Activated CD4-positive, alpha-beta T cell treated with anti-CD3 and anti-CD28 coated beads, Interleukin-2, amount 50 U/mL, for 4 hours (primary cell): ENCODE results near the gene PSG1.
"Not testable (repeated sequence)": the region's sequence is repeated elsewhere in the genome, so short reads cannot be mapped to it uniquely, and the experiment has no call there.

Source experiments
- DNase-seq, 2 experiments: peaks; one replicate each; pipeline ENCODE4 v3.0.0-alpha.2; 2020

PSG1 gene

DNA sequence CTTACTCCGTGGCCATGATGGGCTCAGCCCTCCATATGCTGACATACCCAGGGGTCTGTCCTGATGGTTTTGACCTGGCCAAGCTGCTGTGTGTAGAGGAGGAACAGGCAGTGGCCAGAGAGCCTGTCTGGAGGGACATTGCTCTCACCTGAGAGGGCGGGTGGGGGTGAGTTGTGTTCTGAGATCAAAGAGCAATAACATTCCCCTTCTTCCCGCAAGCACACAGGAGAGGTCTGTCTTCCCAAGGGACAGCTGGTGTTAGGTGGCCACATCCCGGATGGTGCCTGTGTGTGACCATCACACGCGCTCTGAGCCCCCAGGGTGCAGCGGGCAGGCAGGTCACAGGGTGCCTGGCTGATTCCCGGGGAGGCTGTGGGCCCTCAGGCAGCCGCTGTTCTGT lies 1.1 kb upstream of the PSG1 start:
- DNase-seq = not testable (repeated sequence)

DNA sequence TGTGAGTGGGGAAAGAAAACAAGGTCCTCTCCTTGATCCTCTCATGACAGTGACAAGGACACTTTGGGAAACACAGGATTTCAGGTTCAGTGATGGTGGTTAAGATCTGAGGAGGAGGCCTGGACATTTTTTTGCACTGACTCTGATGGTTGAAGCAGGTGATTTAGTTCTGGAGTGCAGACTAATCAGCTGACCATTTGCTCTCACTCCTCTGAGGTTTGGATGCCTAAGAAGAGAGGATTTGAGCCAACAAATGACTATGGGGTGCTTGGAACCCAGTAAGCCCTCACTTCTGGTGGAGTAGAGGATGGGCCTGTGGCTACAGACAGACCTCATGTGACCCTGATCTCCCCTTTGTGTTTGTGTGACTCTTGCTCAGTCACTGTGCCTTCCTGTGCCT lies 2.9 kb downstream of the PSG1 start:
- DNase-seq = not testable (repeated sequence)

DNA sequence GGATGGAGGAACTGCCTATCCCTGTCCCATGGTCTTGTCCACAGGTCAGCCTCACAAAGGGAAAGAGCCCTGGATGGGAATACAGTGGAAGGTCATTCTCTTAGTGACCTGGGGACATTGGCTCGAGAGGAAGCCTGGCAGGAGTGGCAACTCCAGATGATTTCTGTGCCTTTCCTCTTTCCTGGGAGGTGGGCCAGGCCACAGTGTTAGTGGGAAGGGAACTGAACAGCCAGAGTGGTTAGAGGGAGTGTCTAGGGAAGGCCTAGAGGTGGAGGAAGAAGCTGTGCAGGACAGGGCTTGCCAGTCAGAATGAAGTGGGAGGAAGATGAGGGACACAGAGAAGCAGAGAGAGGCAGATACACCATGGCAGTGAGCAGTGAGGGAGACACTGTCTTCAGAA lies 3.6 kb downstream of the PSG1 start:
- not testable (repeated sequence) for DNase-seq

DNA sequence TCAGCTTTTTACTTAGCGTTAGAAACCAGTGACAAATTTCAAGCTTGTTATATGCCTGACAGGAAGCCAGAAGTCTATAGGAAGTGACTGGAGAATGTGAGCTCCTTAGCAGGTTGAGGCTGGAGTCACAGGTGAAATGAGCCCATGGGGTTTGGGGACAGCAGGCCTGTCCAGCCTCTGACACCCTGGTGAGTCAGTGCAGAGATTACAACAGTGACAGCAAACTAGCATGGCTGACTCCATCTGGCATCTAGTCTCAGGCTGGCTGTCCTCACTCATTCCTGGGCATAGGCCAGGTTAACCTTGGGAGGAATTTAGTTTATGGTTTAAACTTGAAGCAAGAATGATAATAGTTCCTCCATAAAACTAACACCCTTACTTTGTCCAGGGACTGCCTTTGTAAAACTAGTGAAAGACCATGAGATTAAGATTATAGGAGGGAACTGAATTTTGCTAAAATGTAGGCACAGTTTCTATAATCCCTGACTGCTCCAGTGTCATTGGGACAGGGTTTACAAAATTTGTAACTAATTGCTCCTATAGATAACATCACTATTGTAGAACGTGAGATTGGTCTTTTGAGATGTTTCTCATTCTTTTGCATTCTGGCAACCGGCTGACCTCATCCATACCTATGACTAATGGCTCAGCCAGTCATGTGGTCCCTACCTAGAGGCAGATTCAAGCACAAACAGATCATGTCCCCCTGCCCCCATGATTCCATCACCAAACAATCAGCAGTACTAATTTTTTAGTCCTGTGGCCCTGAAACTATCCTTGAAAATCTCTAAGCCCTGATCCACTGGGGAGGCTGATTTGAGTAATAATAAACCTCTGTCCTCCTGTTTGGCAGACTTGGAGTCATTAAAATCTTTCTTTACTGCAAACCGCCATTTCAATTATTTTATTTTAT lies 4.4 kb downstream of the PSG1 start:
- not testable (repeated sequence) for DNase-seq

DNA sequence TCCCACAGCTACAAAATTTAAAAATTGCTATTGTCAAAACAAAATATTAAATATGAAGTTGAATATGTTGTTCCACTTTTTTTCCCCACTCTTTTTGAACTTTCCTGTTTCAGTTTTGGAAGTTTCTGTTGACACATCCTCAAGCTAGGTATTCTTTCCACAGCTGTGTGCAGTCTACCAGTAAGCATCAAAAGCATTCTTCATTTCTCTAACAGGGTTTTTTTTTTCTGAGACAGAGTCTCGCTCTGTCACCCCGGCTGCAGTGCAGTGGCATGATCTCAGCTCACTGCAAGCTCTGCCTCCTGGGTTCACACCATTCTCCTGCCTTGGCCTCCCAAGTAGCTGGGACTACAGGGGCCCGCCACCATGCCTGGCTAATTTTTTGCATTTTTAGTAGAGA lies 5.4 kb downstream of the PSG1 start:
- DNase-seq = not testable (repeated sequence)

DNA sequence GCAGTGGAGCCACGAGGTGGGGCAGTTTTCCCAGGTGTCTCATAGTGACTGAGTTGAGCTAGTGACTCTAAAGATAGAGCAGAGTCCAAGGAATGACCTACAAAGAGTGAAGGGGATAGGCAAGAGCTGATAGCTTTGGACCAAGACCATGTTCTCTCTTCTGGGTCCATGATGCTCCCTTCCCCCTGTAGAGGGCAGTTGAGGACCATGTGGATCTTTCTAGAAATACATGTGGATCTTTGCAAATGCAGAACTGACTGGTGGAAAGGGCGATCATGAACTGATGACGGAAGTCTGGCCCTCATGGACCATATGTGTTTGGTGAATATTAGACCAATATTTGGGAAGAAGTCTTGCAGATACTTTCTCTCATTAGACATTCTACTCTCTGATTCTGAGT lies 6.9 kb downstream of the PSG1 start:
- no peak for DNase-seq

DNA sequence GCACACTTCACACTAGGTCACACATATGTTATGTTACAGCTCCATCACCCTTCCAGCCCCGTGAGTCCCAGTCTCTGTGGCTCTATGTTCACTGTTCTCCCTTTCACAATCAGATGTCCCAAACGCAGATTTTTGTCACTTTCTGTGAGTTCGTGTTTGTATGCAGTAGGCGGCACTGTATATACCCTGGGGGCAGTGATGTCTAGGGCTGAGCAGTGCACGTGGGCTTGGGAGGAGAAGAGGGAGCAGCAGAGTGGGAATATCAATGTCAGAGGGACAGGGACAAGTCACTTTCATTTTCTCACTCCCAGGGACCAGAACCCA lies 22.0 kb downstream of the PSG1 start:
- DNase-seq = no peak

DNA sequence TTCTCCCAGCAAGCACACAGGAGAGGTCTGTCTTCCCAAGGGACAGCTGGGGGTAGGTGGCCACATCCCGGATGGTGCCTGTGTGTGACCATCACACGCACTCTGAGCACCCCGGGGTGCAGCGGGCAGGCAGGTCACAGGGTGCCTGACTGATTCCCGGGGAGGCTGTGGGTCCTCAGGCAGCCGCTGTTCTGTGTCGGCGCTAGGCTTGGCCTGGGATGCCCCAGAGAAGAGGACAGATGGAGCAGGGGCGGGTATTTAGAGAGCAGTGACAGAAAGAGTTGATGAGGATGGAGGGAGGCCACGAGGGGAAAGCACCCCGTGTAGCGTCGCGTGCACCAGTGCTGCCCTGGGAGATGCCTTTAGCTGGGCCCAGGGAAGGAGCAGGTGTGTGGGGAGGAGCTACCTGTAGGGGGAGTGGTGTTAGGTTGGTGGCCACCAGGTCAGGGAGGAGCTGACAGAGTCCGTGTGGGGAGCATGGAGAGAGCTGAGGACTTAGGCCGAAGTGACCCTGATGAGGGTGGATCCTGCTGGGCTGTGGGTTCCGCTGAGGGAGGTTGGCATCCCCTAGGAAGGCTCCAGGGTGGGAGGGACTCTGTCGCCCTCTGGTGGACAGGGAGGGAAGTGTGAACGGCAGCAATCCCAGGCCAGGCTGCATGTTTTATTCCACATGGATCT lies 22.5 kb downstream of the PSG1 start:
- DNase-seq = peak in 1 of 2 experiments; percentile 13

DNA sequence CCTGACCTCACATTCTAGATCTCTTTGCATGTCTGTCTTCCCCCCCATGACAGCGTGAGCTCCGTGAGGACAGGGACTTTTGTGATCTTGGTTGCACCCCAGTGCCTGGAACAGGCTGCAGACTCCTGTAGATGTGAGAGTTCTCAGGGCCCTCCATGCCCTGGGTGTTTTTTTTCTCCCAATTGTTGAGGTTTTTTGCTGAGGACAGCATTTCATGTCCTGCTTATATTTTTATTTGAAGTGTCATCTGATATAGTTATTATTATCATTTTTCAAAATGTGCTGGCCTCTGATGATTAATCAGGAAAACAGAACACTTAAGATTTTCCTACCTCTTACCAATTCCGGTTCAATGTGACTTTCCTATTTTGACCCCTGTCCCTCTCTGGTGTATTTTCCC lies 24.8 kb downstream of the PSG1 start:
- DNase-seq = not testable (repeated sequence)

DNA sequence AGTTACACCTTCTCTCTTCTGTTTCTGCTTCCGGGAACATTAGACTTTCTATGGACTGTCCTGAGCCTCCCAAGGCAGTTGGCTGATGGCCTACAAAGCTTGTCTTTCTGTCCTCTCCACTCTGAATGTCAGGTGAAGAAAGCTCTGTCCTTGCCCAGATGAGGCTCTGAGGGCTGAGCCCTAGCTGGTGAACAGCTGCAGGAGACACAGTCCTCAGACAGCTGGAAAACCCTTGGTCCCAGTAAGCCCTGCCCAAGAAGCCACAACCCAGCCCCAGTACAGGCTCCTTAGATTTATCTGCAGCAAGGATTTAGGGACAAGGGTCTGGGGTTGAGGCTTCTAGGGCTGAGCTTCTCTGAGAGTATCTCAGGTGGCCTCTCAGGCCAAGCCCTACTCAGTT lies 26.3 kb downstream of the PSG1 start:
- not testable (repeated sequence) for DNase-seq

DNA sequence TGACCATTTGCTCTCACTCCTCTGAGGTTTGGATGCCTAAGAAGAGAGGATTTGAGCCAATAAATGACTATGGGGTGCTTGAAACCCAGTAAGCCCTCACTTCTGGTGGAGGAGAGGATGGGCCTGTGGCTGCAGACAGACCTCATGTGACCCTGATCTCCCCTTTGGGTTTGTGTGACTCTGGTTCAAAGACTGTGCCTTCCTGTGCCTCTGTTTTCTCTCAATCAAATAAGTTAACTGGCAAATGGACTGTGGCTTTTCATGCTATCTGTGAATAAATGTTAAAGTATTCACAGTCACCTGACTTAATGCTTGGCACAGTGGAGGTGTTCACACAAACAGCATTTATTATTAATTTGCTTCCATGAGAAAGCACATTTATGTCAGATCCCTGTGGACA lies 26.7 kb downstream of the PSG1 start:
- DNase-seq = not testable (repeated sequence)

DNA sequence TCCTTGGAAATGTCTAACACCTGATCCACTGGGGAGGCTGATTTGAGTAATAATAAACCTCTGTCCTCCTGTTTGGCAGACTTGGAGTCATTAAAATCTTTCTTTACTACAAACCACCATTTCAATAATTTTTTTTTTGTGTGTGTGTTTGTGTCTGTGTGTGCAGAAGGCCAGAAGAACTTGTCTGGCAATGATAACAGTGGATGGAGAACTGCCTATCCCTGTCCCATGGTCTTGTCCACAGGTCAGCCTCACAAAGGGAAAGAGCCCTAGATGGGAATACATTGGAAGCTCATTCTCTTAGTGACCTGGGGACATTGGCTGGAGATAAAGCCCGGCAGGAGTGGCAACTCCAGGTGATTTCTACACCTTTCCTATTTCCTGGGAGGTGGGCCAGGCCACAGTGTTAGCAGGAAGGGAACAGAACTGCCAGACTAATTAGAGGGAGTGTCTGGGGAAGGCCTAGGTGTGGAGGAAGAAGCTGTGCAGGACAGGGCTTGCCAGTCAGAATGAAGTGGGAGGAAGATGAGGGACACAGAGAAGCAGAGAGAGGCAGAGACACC lies 27.7 kb downstream of the PSG1 start:
- DNase-seq = not testable (repeated sequence)

DNA sequence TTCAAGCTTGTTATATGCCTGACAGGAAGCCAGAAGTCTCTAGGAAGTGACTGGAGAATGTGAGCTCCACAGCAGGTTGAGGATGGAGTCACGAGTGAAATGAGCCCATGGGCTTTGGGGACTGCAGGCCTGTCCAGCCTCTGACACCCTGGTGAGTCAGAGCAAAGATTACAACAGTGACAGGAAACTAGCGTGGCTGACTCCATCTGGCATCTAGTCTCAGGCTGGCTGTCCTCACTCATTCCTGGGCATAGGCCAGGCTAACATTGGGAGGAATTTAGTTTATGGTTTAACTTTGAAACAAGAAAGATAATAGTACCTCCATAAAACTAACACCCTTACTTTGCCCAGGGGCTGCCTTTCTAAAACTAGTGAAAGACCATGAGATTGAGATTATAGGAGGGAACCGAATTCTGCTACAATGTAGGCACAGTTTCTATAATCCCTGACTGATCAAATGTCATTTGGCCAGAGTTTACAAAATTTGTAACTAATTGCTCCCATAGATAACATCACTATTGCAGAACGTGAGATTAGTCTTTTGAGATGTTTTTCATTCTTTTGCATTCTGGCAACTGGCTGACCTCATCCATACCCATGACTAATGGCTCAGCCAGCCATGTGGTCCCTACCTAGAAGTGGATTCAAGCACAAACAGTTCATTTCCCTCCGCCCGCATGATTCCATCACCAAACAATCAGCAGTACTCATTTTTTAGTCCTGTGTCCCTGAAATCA lies 28.4 kb downstream of the PSG1 start:
- DNase-seq = no peak

DNA sequence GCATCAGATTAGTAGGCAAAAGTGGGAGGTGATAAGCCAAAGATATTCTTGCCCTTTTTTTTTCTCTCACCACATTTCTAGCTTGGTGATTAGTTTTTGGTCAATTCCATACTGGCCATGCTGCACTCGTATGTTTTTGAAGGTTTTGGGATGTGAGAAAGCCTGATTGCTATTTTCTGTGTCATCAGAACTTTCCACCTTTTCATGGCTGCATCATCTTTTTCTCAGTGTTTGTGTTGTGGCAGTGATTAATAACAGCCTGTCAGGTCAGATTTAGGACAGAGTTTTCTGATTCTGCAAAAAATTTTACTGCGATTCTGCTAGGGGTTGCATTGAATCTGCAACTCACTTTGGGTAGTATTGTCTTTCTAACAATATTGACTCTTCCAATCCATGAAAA lies 32.9 kb downstream of the PSG1 start:
- DNase-seq = no peak

DNA sequence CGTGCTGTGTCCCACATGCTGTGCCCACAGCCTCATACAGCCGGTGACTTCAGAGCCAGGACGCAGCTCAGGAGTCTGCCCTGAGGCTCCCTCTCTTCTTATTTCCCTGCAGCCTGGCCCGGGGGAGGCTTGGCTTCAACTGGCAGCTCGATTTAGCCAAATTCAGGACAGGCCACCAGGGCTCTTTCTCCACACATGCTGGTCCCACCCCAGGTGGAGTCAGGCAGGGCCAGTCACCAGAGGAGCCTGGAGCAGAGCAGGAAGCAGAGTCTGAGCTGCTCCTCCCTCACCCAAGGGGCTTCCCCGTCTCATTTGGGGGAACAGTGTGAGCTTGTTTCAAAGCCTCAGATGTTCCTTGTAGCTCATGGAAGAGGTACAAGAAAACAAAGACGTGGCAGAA lies 35.9 kb downstream of the PSG1 start:
- DNase-seq = not testable (repeated sequence)

DNA sequence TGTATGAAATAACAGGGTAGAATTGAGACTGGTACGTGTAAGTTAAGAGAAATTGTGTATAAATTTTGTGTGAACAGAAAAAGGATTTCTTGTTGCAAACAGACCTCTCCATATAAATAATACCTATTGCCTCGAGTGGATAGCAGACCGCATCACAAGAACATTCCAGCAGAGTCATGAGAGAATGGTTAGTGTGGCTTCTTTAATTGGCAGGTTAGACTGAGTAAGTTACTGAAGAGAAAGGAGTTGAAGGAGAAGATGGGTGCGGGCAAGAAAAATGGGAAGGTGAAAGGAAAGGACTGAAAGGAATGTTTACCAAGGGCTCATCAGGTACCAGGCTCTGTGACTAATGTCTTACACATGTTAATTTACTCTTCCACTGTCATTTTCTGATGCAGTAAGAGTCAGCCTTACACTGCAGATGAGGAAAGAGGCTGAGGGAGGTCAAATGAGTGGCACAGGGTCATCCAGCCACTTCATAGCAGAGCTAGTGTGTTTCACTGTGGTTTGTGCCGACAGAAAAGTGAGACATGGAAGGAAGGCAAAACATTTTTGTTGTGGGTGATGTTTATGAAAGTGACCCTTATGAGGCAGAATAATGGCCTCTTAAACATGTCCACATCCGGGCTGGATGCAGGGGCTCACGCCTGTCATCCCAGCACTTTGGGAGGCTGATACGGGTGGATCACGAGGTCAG lies 46.6 kb downstream of the PSG1 start:
- DNase-seq = not testable (repeated sequence)

DNA sequence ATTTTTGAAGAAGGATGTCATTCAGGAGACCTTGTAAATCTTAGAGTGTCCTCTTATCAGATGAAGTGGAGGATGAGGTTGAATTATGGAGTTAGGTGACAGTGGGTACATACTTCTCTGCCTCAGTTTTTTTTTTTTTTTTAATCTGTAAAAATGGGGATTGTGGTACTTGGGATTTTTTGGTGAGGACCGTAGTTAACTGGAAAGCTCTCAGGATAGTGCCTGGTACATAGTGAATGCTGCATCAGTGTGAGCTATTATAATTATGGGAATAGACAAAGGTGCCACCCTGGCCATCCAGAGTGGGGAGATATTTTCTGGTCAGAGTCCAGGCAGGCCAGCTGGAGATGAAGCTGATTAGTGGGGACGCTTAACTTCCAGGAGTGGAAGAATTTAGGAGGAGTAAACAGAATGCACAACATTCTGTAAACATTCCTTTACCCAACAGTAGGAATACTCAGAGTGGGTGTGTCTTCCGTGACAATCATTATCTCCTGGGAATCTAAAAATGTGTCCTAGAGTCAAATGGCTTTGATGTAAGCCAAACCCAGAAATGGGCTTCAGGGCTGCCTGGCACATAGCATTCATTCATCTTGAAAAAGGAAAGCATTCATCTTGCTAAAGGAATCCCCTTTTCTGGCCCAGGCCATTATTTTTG lies 47.4 kb downstream of the PSG1 start:
- DNase-seq = not testable (repeated sequence)

DNA sequence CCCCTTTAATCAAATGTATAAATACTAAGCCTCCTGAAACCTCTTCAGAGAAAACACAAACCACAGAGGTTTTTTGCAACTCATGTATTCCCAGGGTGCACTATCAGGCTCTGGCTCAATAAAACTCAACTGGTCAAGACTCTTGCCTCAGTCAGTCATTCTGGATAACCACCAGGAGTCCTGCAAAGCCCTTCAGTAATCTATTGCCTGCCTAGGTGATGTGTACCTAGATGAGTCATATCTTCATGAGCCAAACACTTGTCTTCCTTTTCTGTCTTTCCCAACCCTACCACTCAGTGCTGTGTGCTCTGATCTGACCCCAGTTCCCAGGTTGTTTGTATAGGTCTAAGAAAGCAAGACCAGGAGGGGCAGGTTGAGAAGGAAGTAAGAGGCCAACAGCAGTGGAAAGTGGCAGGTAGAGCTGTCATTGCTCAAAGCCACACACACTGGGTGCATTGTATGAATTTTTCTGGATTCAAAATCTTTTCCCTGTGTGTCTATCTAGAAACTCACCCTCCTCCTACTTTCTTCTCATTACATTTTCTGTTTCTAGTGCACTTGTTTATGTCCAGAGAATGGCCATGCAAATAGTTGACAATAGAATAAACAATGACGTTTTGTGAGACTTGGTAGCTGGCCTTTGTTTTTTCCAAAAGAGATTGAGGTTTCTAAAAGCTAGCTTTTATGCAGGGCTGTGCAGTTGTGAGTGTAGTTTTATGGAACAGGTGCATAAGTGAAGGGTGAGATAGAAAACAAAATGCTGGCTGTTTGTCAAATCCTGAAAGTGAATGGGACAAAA lies 48.1 kb downstream of the PSG1 start:
- no peak for DNase-seq

DNA sequence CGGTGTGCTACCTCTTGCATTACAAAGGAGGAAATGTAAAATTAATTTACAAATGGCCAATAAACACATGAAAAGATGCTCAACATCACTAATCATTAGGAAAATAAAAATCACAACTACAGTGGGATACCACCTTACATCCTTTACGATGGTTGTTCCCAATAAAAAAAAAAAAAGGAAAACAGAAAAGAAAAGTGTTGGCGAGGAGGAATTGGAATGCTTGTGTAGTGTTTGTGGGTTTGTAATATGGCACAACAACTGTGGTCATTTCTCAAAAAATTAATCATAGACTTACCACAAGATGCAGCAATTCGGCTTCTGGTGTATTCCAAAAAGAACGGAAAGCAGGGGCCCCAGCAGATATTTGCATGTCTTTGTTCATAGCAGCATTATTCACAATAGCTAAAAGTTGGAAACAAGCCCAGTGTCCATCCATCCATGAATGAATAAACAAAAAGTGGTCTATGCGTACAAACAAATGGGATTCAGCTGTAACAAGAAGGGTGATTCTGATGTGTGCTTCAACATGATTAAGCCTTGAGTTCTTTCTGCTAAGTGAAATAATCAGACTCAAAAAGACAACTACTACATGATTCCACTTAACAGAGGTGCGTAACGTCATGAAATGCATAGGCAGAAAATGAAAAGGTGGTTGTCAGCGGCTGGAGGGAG lies 58.1 kb downstream of the PSG1 start:
- DNase-seq = not testable (repeated sequence)

DNA sequence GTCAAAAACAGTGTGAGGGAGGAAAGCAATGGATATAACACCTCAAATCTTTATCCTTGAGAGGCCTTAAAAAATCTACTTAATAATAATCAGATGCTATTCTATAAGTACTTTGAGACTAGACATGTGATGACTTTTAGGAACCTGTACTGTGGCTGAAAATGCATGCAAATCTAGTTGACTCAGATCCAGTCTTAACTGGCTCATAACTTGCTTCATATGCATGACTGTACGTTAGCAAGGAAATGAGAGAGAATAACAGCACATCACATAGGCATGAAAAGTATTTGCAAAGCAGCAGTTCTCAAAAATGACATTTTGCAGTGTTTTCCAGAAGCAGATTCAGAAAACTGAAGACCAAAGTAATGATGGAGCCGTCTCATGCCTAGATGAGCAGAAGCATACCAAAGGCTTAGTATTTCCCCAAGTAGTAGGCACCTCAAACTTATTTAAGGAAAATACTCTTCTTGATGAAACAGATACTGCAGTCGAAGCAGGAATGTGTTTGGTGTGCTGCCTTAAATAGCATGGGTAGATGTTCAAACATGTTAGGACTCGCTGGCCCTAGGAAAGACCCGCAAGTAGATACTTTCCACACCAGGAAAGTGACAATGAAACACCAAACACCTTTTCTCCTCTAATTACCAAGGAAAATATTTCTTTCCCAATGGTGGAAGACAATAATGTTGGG lies 59.4 kb downstream of the PSG1 start:
- DNase-seq = not testable (repeated sequence)
